ENCODE data around the gene HOXC4.

- TF ChIP-seq CTCF (IDR thresholded peaks at IDR 0.05) (no peak), POLR2A (IDR thresholded peaks at IDR 0.05) (no peak)
Measured at GRCh38 chr12:54004063-54004840, 49.4 kb upstream of the HOXC4 start.
